Panc1 (cell line): Measurements from ENCODE around the gene COL13A1. TPM values are rescaled to one million over a fixed set of nuclear protein-coding genes. Genes with fewer than 3 reads are reported as not detected.

ENCODE experiments used
- ATAC-seq: fragments of 200-7000 bp; cut with Tn5 transposase; 2 replicates; pipeline ENCODE4 v1.9.1; 2020; ENCODE audit warnings: mild to moderate bottlenecking, moderate library complexity
- BruUV-seq: library from RNA; stranded (reverse); fragments of 400-500 nt; replicated peaks from 2 replicates; lab custom pipeline; 2021; lab: Mats Ljungman, UMichigan
- CTCF ChIA-PET: fragments of 300-600 bp; sonication (Branson Sonifier 250); formaldehyde crosslinking; loops from one replicate; lab custom pipeline; 2022; ENCODE audit warnings: antibody characterized with exemption; lab: Charles Lee
- POLR2A ChIA-PET: fragments of 300-600 bp; sonication (Branson Sonifier 250); formaldehyde crosslinking; loops from one replicate; lab custom pipeline; 2022; ENCODE audit warnings: antibody characterized with exemption; lab: Charles Lee
- DNase-seq: peaks from one replicate; pipeline ENCODE4 v3.0.0-alpha.2; 2010; ENCODE audit warnings: low read depth, low spot score
- H3K27ac ChIP-seq: 2 replicates; pipeline ENCODE4 v1.5.1; 2011; ENCODE audit warnings: mild to moderate bottlenecking, low read length, inconsistent platforms
- H3K27me3 ChIP-seq: fragments of 200-500 bp; sonication (Bioruptor generic); 2 replicates; pipeline ENCODE4 v1.6.0; 2014; ENCODE audit warnings: low read length, inconsistent platforms; ENCODE audit not compliant: control insufficient read depth, insufficient read depth
- H3K36me3 ChIP-seq: fragments of 200-500 bp; sonication (Bioruptor generic); 2 replicates; pipeline ENCODE4 v1.5.1; 2014; ENCODE audit warnings: inconsistent platforms, mild to moderate bottlenecking, low read length, moderate library complexity; ENCODE audit not compliant: control insufficient read depth, insufficient read depth
- H3K4me1 ChIP-seq: 2 replicates; pipeline ENCODE4 v1.5.1; 2011; ENCODE audit warnings: inconsistent platforms, mild to moderate bottlenecking, low read length, moderate library complexity; ENCODE audit not compliant: control insufficient read depth, insufficient read depth
- H3K4me3 ChIP-seq, 2 experiments: 2 replicates each; pipeline ENCODE4 v1.5.1; 2011 to 2012; ENCODE audit warnings: low read depth in 2 of 2, low read length in 2 of 2, mild to moderate bottlenecking in 2 of 2, inconsistent platforms in 1 of 2, moderate library complexity in 1 of 2
- H3K9me3 ChIP-seq: fragments of 200-500 bp; sonication (Bioruptor generic); 2 replicates; pipeline ENCODE4 v1.5.1; 2014; ENCODE audit warnings: low read depth, mild to moderate bottlenecking, inconsistent platforms, low read length, moderate library complexity; ENCODE audit not compliant: control insufficient read depth, insufficient read depth
- CTCF ChIP-seq: fragments of 450-650 bp; IDR thresholded peaks from 2 replicates; pipeline ENCODE4 v1.5.1; 2017; ENCODE audit warnings: mild to moderate bottlenecking
- POLR2AphosphoS5 ChIP-seq: IDR thresholded peaks from 2 replicates; pipeline ENCODE4 v1.6.1; 2012; ENCODE audit warnings: mild to moderate bottlenecking, low read depth, low read length, moderate library complexity
- REST ChIP-seq, 2 experiments: IDR thresholded peaks; 2 replicates each; pipeline ENCODE4 v1.6.1; 2011 to 2012; ENCODE audit warnings: low read depth in 2 of 2, control low read depth in 1 of 2, low read length in 1 of 2, mild to moderate bottlenecking in 1 of 2, moderate library complexity in 1 of 2; ENCODE audit not compliant: insufficient read depth in 1 of 2
- SIN3A ChIP-seq: IDR thresholded peaks from 2 replicates; pipeline ENCODE4 v1.6.1; 2012; ENCODE audit warnings: low read depth, mild to moderate bottlenecking, low read length, moderate library complexity, borderline replicate concordance; ENCODE audit not compliant: insufficient read depth
- TCF7L2 ChIP-seq: IDR thresholded peaks from 2 replicates; pipeline ENCODE4 v1.6.1; 2011; ENCODE audit warnings: mild to moderate bottlenecking, low read depth, low read length, inconsistent platforms
- in situ Hi-C: cut with HindIII; loops from 2 replicates; pipeline ENCODE4 v1.10.0; 2016; ENCODE audit warnings: low sequenced_read_pairs, low pct_unique_long_range_greater_than_20kb
- intact Hi-C: fragments of 100-400 bp; cut with micrococcal nuclease; formaldehyde crosslinking; loops from one replicate; pipeline ENCODE4 v1.10.0; 2022; ENCODE audit not compliant: unreplicated experiment
- total RNA-seq: library from RNA; stranded (reverse); gene quantifications from one replicate; pipeline ENCODE4 v1.2.1, GENCODE V29; 2021; ENCODE audit not compliant: unreplicated experiment

Gene COL13A1
- total RNA-seq, 1 experiment from 2014 or later, result 1.0 TPM

GRCh38 chr10:69904533-69904932 lies 102.8 kb downstream of the COL13A1 start:
- H3K27ac ChIP-seq, result no peak overlapping the region
- in situ Hi-C loops (no loop called here), intact Hi-C loops (no loop called here)
- no peaks in the 10 kb centered on the region for H3K36me3 ChIP-seq
- TF ChIP-seq CTCF, result no peak
- TF ChIP-seq TCF7L2, result no peak
- no peak for TF ChIP-seq SIN3A
- TF ChIP-seq POLR2AphosphoS5, result no peak
- TF ChIP-seq REST (IDR thresholded peaks at IDR 0.05; ENCODE audit: insufficient read depth in 1 of 2, low read depth in 2 of 2, low read length in 1 of 2), result no peak
- H3K4me3 ChIP-seq, result no peak overlapping the region
- ChIA-PET POLR2A (interaction anchor here (0.7 kb wide), 1 partner anchor 85 kb away, joined by 7 read pairs; no protein-coding TSS in a partner anchor), CTCF (interaction anchor here (0.6 to 0.7 kb wide), 3 partner anchors 60 to 361 kb away, joined by 3 to 8 read pairs (median 6); no protein-coding TSS in a partner anchor)
- ATAC-seq (no peak), DNase-seq (no peak)
- no TSS peak for BruUV-seq
- no peaks in the 10 kb centered on the region for H3K9me3 ChIP-seq
- no peaks in the 10 kb centered on the region for H3K27me3 ChIP-seq
- H3K4me1 ChIP-seq, result no peaks in the 10 kb centered on the region

GRCh38 chr10:69906425-69906824 lies 104.7 kb downstream of the COL13A1 start:
- Histone ChIP-seq H3K36me3 (no peaks in the 10 kb centered on the region), H3K9me3 (no peaks in the 10 kb centered on the region), H3K4me3 (no peak overlapping the region), H3K27me3 (no peaks in the 10 kb centered on the region), H3K4me1 (no peaks in the 10 kb centered on the region), H3K27ac (no peak overlapping the region)
- intact Hi-C loops (no loop called here), in situ Hi-C loops (no loop called here)
- no TSS peak for BruUV-seq
- DNase-seq (no peak), ATAC-seq (no peak)
- ChIA-PET CTCF (interaction anchor here (0.7 kb wide), 1 partner anchor 8 kb away, joined by 4 read pairs; no protein-coding TSS in a partner anchor), POLR2A (no interaction called here)
- TF ChIP-seq SIN3A (no peak), CTCF (no peak), TCF7L2 (no peak), REST (IDR thresholded peaks at IDR 0.05; ENCODE audit: insufficient read depth in 1 of 2, low read depth in 2 of 2, low read length in 1 of 2) (no peak), POLR2AphosphoS5 (no peak)
